Measurements from ENCODE around the gene FHIT.

The FHIT gene

GRCh38 chr3:59836531-59836930 is 1414.7 kb downstream of the FHIT start:
- DNase-seq (ENCODE audit: low spot score): no peak
- TF ChIP-seq, protein P1, sequence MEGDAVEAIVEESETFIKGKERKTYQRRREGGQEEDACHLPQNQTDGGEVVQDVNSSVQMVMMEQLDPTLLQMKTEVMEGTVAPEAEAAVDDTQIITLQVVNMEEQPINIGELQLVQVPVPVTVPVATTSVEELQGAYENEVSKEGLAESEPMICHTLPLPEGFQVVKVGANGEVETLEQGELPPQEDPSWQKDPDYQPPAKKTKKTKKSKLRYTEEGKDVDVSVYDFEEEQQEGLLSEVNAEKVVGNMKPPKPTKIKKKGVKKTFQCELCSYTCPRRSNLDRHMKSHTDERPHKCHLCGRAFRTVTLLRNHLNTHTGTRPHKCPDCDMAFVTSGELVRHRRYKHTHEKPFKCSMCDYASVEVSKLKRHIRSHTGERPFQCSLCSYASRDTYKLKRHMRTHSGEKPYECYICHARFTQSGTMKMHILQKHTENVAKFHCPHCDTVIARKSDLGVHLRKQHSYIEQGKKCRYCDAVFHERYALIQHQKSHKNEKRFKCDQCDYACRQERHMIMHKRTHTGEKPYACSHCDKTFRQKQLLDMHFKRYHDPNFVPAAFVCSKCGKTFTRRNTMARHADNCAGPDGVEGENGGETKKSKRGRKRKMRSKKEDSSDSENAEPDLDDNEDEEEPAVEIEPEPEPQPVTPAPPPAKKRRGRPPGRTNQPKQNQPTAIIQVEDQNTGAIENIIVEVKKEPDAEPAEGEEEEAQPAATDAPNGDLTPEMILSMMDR (conservative IDR thresholded peaks at IDR 0.05; ENCODE audit: low read depth): no peak
- no peak overlapping the region for H3K27ac ChIP-seq
- POLR2A ChIA-PET (ENCODE audit: low non-redundant PET): no interaction called here
- CTCF ChIA-PET: no interaction called here

GRCh38 chr3:59832702-59833101 is 1418.5 kb downstream of the FHIT start:
- TF ChIP-seq, protein P1 (conservative IDR thresholded peaks at IDR 0.05; ENCODE audit: low read depth): no peak
- DNase-seq (ENCODE audit: low spot score): no peak
- CTCF ChIA-PET: no interaction called here
- no peak overlapping the region for H3K27ac ChIP-seq
- POLR2A ChIA-PET (ENCODE audit: low non-redundant PET): no interaction called here

- ChIA-PET CTCF (no interaction called here), POLR2A (ENCODE audit: low non-redundant PET) (no interaction called here)
- TF ChIP-seq, protein P1 (conservative IDR thresholded peaks at IDR 0.05; ENCODE audit: low read depth): no peak
- no peak overlapping the region for H3K27ac ChIP-seq
- no peak for DNase-seq (ENCODE audit: low spot score)
Measured at GRCh38 chr3:59832241-59832640, 1419.0 kb downstream of the FHIT start.

DNA sequence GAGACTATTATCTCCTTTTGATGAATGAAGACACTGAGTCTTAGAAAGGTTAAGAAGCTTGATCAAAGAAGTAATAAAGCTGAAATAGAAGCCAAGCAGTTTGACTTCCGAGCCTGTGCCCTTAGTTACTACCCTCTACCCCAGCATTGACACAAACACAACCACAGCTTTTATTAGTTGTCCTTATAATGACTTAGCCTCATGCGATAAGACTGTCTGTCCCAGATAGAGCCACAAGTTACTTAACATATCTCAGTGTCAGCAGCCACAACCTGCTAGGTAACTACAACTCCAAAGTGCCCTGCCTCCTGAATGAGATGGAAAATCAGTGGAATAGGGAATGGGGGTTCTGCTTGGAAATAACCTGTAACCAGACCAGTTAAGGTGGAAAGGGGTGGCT is 1419.9 kb downstream of the FHIT start:
- ChIA-PET POLR2A (ENCODE audit: low non-redundant PET) (no interaction called here), CTCF (no interaction called here)
- H3K27ac ChIP-seq: no peak overlapping the region
- TF ChIP-seq, protein P1 (conservative IDR thresholded peaks at IDR 0.05; ENCODE audit: low read depth): no peak
- no peak for DNase-seq (ENCODE audit: low spot score)

- CTCF ChIA-PET: no interaction called here
- no peak overlapping the region for H3K27ac ChIP-seq
- POLR2A ChIA-PET (ENCODE audit: low non-redundant PET): no interaction called here
- TF ChIP-seq, protein P1 (conservative IDR thresholded peaks at IDR 0.05; ENCODE audit: low read depth): no peak
- DNase-seq (ENCODE audit: low spot score): no peak
Measured at GRCh38 chr3:59829527-59829926, 1421.7 kb downstream of the FHIT start.

- POLR2A ChIA-PET (ENCODE audit: low non-redundant PET): no interaction called here
- no peak for DNase-seq (ENCODE audit: low spot score)
- TF ChIP-seq, protein P1 (conservative IDR thresholded peaks at IDR 0.05; ENCODE audit: low read depth): no peak
Measured at GRCh38 chr3:59824876-59825275, 1426.4 kb downstream of the FHIT start.

DNA sequence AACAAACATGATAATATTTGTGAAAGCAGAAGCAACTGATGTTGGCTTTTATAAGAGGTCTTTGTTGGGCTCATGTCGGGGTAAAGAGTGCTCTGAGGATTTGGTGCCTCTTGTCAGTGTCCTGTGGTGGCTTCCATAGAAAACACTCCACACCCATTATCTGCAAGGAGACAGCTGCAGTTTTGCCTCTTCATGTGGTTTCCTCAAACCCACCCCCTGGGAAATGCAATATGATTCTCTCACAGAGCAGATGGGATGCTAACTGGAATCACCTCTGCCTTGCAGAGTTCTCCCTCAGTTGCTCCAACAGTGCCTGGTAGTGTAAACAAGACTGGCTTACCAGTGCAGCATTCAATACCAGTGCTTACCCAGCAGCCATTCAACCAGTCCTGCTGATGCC is 1430.0 kb downstream of the FHIT start:
- ChIA-PET POLR2A (ENCODE audit: low non-redundant PET) (no interaction called here), CTCF (no interaction called here)
- TF ChIP-seq, protein P1 (conservative IDR thresholded peaks at IDR 0.05; ENCODE audit: low read depth): no peak
- no peak for DNase-seq (ENCODE audit: low spot score)
- no peak overlapping the region for H3K27ac ChIP-seq

More at GRCh38 chr3:59824876-59825275, 1426.4 kb downstream of the FHIT start:
- H3K27ac ChIP-seq: no peak overlapping the region
- CTCF ChIA-PET: no interaction called here
